ENCODE data around the gene EGLN1.

DNA sequence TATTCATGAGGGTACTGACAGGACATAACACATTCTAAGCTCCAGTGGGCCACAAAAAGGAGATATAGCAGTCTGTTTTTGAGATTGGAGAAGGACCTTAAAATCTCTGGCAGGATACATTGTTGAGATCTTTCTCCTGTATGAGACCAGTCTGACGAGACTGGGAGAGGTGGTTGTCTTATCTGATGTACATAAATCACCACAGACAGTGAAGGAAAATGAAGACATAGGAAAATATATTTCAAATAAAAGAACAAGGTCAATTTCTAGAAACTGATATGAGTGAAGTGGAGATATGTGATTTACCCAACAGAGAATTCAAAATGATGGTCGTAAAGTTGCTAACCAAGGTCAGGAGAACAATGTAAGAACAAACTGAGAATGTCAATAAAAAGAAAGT, 21.3 kb upstream of the EGLN1 start:
- TF ChIP-seq, protein P1, sequence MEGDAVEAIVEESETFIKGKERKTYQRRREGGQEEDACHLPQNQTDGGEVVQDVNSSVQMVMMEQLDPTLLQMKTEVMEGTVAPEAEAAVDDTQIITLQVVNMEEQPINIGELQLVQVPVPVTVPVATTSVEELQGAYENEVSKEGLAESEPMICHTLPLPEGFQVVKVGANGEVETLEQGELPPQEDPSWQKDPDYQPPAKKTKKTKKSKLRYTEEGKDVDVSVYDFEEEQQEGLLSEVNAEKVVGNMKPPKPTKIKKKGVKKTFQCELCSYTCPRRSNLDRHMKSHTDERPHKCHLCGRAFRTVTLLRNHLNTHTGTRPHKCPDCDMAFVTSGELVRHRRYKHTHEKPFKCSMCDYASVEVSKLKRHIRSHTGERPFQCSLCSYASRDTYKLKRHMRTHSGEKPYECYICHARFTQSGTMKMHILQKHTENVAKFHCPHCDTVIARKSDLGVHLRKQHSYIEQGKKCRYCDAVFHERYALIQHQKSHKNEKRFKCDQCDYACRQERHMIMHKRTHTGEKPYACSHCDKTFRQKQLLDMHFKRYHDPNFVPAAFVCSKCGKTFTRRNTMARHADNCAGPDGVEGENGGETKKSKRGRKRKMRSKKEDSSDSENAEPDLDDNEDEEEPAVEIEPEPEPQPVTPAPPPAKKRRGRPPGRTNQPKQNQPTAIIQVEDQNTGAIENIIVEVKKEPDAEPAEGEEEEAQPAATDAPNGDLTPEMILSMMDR (IDR thresholded peaks at IDR 0.05; ENCODE audit: low read depth, low read length): no peak
- TF ChIP-seq, protein P2, sequence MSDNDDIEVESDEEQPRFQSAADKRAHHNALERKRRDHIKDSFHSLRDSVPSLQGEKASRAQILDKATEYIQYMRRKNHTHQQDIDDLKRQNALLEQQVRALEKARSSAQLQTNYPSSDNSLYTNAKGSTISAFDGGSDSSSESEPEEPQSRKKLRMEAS (IDR thresholded peaks at IDR 0.05; ENCODE audit: low read depth, low read length): no peak
- no peak for TF ChIP-seq MYC (IDR thresholded peaks at IDR 0.05; ENCODE audit: low read depth, low read length)
- no peak for TF ChIP-seq POLR2A (IDR thresholded peaks at IDR 0.05; ENCODE audit: extremely low read depth, insufficient read length)
